Body of pancreas (tissue), 4 donors: ENCODE data around the gene CYP46A1.

Experiments used
- CTCF ChIP-seq, 7 experiments: fragments of 450-650 bp in 4 of 7; fragments of 200-600 bp in 3 of 7; sonication (generic) in 3 of 7; IDR thresholded peaks; one replicate each; pipeline ENCODE4 v1.5.1; 2016 to 2019; ENCODE audit warnings: antibody characterized with exemption in 7 of 7
- POLR2A ChIP-seq, 3 donors: fragments of 450-650 bp; IDR thresholded peaks; one replicate each; pipeline ENCODE4 v1.6.1; 2016; ENCODE audit warnings: antibody characterized with exemption in 3 of 3, mild to moderate bottlenecking in 2 of 3

GRCh38 chr14:99706107-99706900, 22.2 kb downstream of the CYP46A1 start:
- no peak for TF ChIP-seq CTCF (IDR thresholded peaks at IDR 0.05)
- TF ChIP-seq POLR2A (IDR thresholded peaks at IDR 0.05) = no peak
